Smooth muscle cell (in vitro differentiated cells): ENCODE measurements around the gene SLC30A4. TPM values are rescaled to one million over a fixed set of nuclear protein-coding genes. Genes with fewer than 3 reads are reported as not detected.

ENCODE experiments used
- DNase-seq: peaks from one replicate; lab custom pipeline; 2025; ENCODE audit not compliant: unreplicated experiment; lab: John Stamatoyannopoulos, UW
- H2AFZ ChIP-seq: fragments of 200-600 bp; sonication (generic); 2 replicates; pipeline ENCODE4 v1.6.0; 2016; ENCODE audit warnings: antibody characterized with exemption, low read depth, mild to moderate bottlenecking
- H3F3A ChIP-seq: fragments of 200-600 bp; sonication (generic); 2 replicates; pipeline ENCODE4 v1.6.0; 2017; ENCODE audit warnings: antibody characterized with exemption, low read depth
- H3K27ac ChIP-seq: fragments of 200-600 bp; sonication (generic); 2 replicates; pipeline ENCODE4 v1.5.1; 2016; ENCODE audit warnings: low read depth, mild to moderate bottlenecking
- H3K27me3 ChIP-seq: fragments of 200-600 bp; sonication (generic); 2 replicates; pipeline ENCODE4 v1.6.1; 2016; ENCODE audit warnings: low read depth, mild to moderate bottlenecking
- H3K36me3 ChIP-seq: fragments of 200-600 bp; sonication (generic); 2 replicates; pipeline ENCODE4 v1.5.1; 2016; ENCODE audit warnings: low read depth
- H3K4me1 ChIP-seq: fragments of 200-600 bp; sonication (generic); 2 replicates; pipeline ENCODE4 v1.5.1; 2016; ENCODE audit warnings: low read depth
- H3K4me2 ChIP-seq: fragments of 200-600 bp; sonication (generic); 2 replicates; pipeline ENCODE4 v1.6.0; 2016; ENCODE audit warnings: mild to moderate bottlenecking
- H3K4me3 ChIP-seq: fragments of 200-600 bp; sonication (generic); 2 replicates; pipeline ENCODE4 v1.5.1; 2016; ENCODE audit warnings: mild to moderate bottlenecking
- H3K79me2 ChIP-seq: fragments of 200-600 bp; sonication (generic); 2 replicates; pipeline ENCODE4 v1.6.0; 2016; ENCODE audit warnings: low read depth, mild to moderate bottlenecking
- H3K9ac ChIP-seq: fragments of 200-600 bp; sonication (generic); 2 replicates; pipeline ENCODE4 v1.6.0; 2016; ENCODE audit warnings: low read depth
- H3K9me3 ChIP-seq: fragments of 200-600 bp; sonication (generic); replicated peaks from 2 replicates; pipeline ENCODE4 v1.5.1; 2016; ENCODE audit warnings: low read depth
- H4K20me1 ChIP-seq: fragments of 200-600 bp; sonication (generic); 2 replicates; pipeline ENCODE4 v1.6.0; 2016; ENCODE audit warnings: low read depth
- CTCF ChIP-seq: fragments of 200-600 bp; sonication (generic); IDR thresholded peaks from 2 replicates; pipeline ENCODE4 v1.5.1; 2017; ENCODE audit warnings: borderline replicate concordance, mild to moderate bottlenecking, antibody characterized with exemption; ENCODE audit not compliant: insufficient read depth, poor library complexity, severe bottlenecking
- WGBS: methylation state at CpG from one replicate; pipeline ENCODE4 v1.1.7; 2016; ENCODE audit warnings: low lambda C conversion rate; 5-methylcytosine and 5-hydroxymethylcytosine counted together
- polyA plus RNA-seq: library from polyadenylated mRNA; unstranded; fragments of >200 nt; fragmentation: Nextera tagmentation; extraction: Ambion mirVana; gene quantifications from 2 replicates; pipeline ENCODE4 v1.2.1, GENCODE V29; 2016
- total RNA-seq: library from RNA; depleted of rRNA; stranded (reverse); fragments of >200 nt; gene quantifications from 2 replicates; pipeline ENCODE4 v1.2.3, GENCODE V29; 2014

Gene SLC30A4
- total and polyA plus RNA-seq, 2 experiments from 2014 or later, result 1.9 to 7.9 TPM

GRCh38 chr15:45457220-45457619 lies 65.3 kb downstream of the SLC30A4 start:
- H3K4me3 ChIP-seq, result peak overlapping the region; percentile 61
- no peak for TF ChIP-seq CTCF
- no peaks in the 10 kb centered on the region for H3K79me2 ChIP-seq
- H3K36me3 ChIP-seq, result no peaks in the 10 kb centered on the region
- H3F3A ChIP-seq, result peaks cover 13% of the 10 kb centered on the region
- peaks cover 13% of the 10 kb centered on the region for H3K4me1 ChIP-seq
- peak overlapping the region; percentile 80 for H3K4me2 ChIP-seq
- no peaks in the 10 kb centered on the region for H3K27me3 ChIP-seq
- DNase-seq, result no peak
- H3K27ac ChIP-seq, result peak overlapping the region; percentile 98
- no peaks in the 10 kb centered on the region for H3K9me3 ChIP-seq
- WGBS, result 42% methylated on average over 5 of the region's 5 CpGs
- no peaks in the 10 kb centered on the region for H4K20me1 ChIP-seq
- H3K9ac ChIP-seq, result peak overlapping the region; percentile 89
- H2AFZ ChIP-seq, result no peak overlapping the region

GRCh38 chr15:45456212-45457106 lies 66.1 kb downstream of the SLC30A4 start:
- Histone ChIP-seq H3K4me2 (peak overlapping the region; percentile 80), H3K27ac (peak overlapping the region; percentile 98), H3K9me3 (no peaks in the 10 kb centered on the region), H3F3A (peaks cover 13% of the 10 kb centered on the region), H3K79me2 (no peaks in the 10 kb centered on the region), H3K9ac (peak overlapping the region; percentile 89), H2AFZ (no peak overlapping the region), H4K20me1 (no peaks in the 10 kb centered on the region), H3K4me3 (no peak overlapping the region), H3K4me1 (peaks cover 13% of the 10 kb centered on the region), H3K27me3 (no peaks in the 10 kb centered on the region), H3K36me3 (no peaks in the 10 kb centered on the region)
- no peak for TF ChIP-seq CTCF
- peak; percentile 21 for DNase-seq
- WGBS, result 25% methylated on average over 22 of the region's 22 CpGs

DNA sequence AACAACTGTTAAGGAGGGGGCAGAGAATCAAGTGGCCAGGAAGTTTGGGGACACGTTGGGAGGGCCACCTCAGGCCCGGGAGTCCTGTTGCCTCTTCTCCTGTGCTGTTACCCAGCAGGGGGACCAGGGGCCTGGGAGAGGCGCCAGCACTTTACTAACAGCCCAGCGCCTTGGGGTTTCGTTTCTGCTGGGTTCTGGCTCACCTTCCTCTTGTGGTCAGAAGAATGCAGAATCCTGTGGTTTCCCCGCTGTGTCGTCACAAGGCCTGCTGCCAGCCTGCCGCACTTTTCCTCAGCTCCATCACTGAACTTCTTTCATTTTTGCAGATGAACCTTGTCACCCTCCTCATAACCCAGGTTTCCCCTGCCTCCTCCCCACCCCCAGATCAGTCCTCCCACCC lies 67.7 kb downstream of the SLC30A4 start:
- Histone ChIP-seq H2AFZ (no peak overlapping the region), H3K9ac (peak overlapping the region; percentile 80), H3K36me3 (no peaks in the 10 kb centered on the region), H3K4me3 (no peak overlapping the region), H3K27me3 (no peaks in the 10 kb centered on the region), H3K9me3 (no peaks in the 10 kb centered on the region), H3K4me2 (peak overlapping the region; percentile 28), H3K79me2 (no peaks in the 10 kb centered on the region), H3K4me1 (peaks cover 13% of the 10 kb centered on the region), H3F3A (peaks cover 13% of the 10 kb centered on the region), H3K27ac (peak overlapping the region; percentile 98), H4K20me1 (no peaks in the 10 kb centered on the region)
- WGBS, result 37% methylated on average over 8 of the region's 8 CpGs
- no peak for TF ChIP-seq CTCF
- DNase-seq, result no peak

DNA sequence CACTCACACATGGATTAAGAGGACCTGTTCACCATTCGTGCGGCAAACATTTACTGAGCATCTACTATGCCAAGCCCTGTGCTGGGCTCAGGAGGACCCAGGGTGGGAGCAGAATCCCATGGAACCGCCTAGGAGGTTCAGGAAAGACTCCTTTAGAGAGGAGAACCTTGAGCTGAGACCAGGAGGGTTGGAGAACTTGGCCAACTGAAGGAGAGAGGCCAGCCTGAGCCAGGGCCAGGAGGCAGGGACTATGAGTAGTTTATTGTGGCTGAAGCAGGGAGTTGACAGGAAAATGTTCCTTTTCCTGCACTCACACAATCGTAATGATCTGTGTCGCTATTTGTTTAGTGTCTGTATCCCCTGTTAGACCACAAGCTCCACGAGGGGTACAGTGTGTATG lies 71.3 kb downstream of the SLC30A4 start:
- TF ChIP-seq CTCF, result no peak
- WGBS, result 98% methylated on average over 6 of the region's 6 CpGs

More for the DNA sequence above, 71.3 kb downstream of the SLC30A4 start:
- Histone ChIP-seq H3K4me2 (no peak overlapping the region), H3K9me3 (no peaks in the 10 kb centered on the region), H2AFZ (no peak overlapping the region), H3K27me3 (no peaks in the 10 kb centered on the region), H4K20me1 (no peaks in the 10 kb centered on the region), H3K4me1 (peaks cover 10% of the 10 kb centered on the region), H3F3A (peaks cover 7% of the 10 kb centered on the region), H3K27ac (no peak overlapping the region), H3K79me2 (no peaks in the 10 kb centered on the region), H3K9ac (no peak overlapping the region), H3K36me3 (no peaks in the 10 kb centered on the region), H3K4me3 (no peak overlapping the region)
- DNase-seq, result no peak
